ENCODE measurements around the gene EIF3D.

EIF3D gene

DNA sequence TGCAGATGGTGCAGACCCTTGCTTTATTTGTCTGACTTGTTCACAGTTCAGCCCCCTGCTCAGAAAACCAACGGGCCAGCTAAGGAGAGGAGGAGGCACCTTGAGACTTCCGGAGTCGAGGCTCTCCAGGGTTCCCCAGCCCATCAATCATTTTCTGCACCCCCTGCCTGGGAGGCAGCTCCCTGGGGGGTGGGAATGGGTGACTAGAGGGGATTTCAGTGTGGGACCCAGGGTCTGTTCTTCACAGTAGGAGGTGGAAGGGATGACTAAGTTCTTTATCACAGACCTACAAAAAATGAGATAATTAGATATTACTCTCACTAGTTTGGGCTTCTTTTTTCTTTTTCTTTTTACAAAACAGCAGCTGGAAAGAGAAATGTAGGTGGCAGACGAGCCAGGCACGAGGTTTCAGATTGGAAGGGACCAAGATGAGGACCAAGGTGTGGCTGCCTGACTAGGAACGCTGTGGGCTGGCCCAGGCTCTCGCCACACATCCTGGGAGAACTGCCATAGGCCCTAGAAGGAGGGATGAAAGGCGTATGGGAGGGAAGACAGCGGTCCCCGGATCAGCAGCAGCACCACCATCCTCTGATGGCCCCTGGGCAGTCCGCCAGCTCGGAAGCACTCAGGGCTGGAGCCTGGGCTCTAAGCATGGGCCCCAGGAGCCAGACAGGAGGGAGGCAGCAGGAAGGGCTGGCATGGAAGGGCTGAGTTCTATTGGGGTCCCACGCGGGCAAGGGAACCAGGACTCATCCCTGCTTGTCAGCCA, 61.7 kb downstream of the EIF3D start:
- no peaks in the 10 kb centered on the region for H3K4me1 ChIP-seq (ENCODE audit: control insufficient read depth, low read length)
- no peaks in the 10 kb centered on the region for H4K20me1 ChIP-seq (ENCODE audit: control insufficient read depth, insufficient read depth, low read depth, low read length)
- peaks cover 34% of the 10 kb centered on the region for H3K36me3 ChIP-seq (ENCODE audit: control insufficient read depth, low read length)
- no peaks in the 10 kb centered on the region for H3F3A ChIP-seq (ENCODE audit: control insufficient read depth, insufficient read depth)
- no peak overlapping the region for H3K4me2 ChIP-seq (ENCODE audit: low read length)
- no peak overlapping the region for H3K27ac ChIP-seq (ENCODE audit: low read depth, low read length)
- no peaks in the 10 kb centered on the region for H3K27me3 ChIP-seq (ENCODE audit: control insufficient read depth, low read length)
- no peaks in the 10 kb centered on the region for H3K9me2 ChIP-seq (replicated peaks; ENCODE audit: control insufficient read depth, low read length)
- TF ChIP-seq EZH2phosphoT487 (IDR thresholded peaks at IDR 0.05; ENCODE audit: borderline replicate concordance, low read length), result no peak
- TF ChIP-seq, protein P1, sequence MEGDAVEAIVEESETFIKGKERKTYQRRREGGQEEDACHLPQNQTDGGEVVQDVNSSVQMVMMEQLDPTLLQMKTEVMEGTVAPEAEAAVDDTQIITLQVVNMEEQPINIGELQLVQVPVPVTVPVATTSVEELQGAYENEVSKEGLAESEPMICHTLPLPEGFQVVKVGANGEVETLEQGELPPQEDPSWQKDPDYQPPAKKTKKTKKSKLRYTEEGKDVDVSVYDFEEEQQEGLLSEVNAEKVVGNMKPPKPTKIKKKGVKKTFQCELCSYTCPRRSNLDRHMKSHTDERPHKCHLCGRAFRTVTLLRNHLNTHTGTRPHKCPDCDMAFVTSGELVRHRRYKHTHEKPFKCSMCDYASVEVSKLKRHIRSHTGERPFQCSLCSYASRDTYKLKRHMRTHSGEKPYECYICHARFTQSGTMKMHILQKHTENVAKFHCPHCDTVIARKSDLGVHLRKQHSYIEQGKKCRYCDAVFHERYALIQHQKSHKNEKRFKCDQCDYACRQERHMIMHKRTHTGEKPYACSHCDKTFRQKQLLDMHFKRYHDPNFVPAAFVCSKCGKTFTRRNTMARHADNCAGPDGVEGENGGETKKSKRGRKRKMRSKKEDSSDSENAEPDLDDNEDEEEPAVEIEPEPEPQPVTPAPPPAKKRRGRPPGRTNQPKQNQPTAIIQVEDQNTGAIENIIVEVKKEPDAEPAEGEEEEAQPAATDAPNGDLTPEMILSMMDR (IDR thresholded peaks at IDR 0.05; ENCODE audit: low read depth, low read length, poor library complexity, severe bottlenecking), result no peak
- H3K79me2 ChIP-seq (ENCODE audit: control insufficient read depth, low read length), result no peaks in the 10 kb centered on the region
- H3K4me3 ChIP-seq (ENCODE audit: low read length), result no peak overlapping the region
- no peaks in the 10 kb centered on the region for H3K9me3 ChIP-seq (ENCODE audit: control insufficient read depth, insufficient read depth, low read length)

- H3K79me2 ChIP-seq (ENCODE audit: control insufficient read depth, low read length), result no peaks in the 10 kb centered on the region
- H3F3A ChIP-seq (ENCODE audit: control insufficient read depth, insufficient read depth), result no peaks in the 10 kb centered on the region
- peaks cover 28% of the 10 kb centered on the region for H3K36me3 ChIP-seq (ENCODE audit: control insufficient read depth, low read length)
- H3K27me3 ChIP-seq (ENCODE audit: control insufficient read depth, low read length), result no peaks in the 10 kb centered on the region
- no peak overlapping the region for H3K4me3 ChIP-seq (ENCODE audit: low read length)
- no peak overlapping the region for H3K4me2 ChIP-seq (ENCODE audit: low read length)
- no peak overlapping the region for H3K27ac ChIP-seq (ENCODE audit: low read depth, low read length)
- H3K4me1 ChIP-seq (ENCODE audit: control insufficient read depth, low read length), result no peaks in the 10 kb centered on the region
- no peaks in the 10 kb centered on the region for H4K20me1 ChIP-seq (ENCODE audit: control insufficient read depth, insufficient read depth, low read depth, low read length)
- TF ChIP-seq, protein P1 (IDR thresholded peaks at IDR 0.05; ENCODE audit: low read depth, low read length, poor library complexity, severe bottlenecking), result no peak
- TF ChIP-seq EZH2phosphoT487 (IDR thresholded peaks at IDR 0.05; ENCODE audit: borderline replicate concordance, low read length), result no peak
- no peaks in the 10 kb centered on the region for H3K9me2 ChIP-seq (replicated peaks; ENCODE audit: control insufficient read depth, low read length)
- no peaks in the 10 kb centered on the region for H3K9me3 ChIP-seq (ENCODE audit: control insufficient read depth, insufficient read depth, low read length)
Measured at GRCh38 chr22:36466258-36466657, 62.7 kb downstream of the EIF3D start.

DNA sequence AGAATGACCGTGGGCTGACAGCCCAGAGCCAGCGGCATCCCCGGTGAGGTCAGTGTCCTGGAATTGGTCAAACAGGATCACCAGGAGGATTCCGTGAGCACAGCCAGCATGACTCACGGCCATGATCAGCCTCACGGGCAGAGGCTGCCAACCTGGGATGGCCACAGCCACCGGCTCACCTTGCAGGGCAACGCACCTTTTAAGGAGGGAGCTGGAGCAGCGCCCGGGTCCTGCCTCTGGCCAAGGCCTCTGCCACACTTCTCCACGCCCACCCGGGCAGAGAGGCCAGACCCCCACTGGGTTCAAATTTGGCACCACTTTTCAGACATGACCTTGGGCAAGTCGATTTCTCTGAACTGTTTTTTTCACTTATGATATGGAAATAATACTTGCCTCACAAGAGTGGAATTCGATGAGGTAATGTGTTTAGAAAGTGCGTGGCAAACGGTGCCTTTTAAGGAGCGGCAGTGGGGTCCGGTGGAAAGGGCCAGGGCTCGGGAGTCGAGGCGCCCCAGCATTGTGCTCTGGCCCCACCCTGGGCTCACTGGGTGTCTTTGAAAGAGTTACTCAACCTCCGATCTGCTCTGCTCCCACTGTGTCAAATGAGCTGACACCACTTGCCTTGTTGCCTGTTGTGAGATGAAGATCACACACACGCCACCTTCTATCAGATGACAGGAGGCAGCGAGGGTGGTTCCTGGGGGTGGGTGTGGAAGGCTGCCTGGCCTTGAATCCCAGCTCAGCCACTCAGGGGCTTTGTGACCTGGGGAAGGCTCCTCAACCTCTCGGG, 63.5 kb downstream of the EIF3D start:
- H3K27ac ChIP-seq (ENCODE audit: low read depth, low read length), result no peak overlapping the region
- no peaks in the 10 kb centered on the region for H3K79me2 ChIP-seq (ENCODE audit: control insufficient read depth, low read length)
- H4K20me1 ChIP-seq (ENCODE audit: control insufficient read depth, insufficient read depth, low read depth, low read length), result no peaks in the 10 kb centered on the region
- no peaks in the 10 kb centered on the region for H3K27me3 ChIP-seq (ENCODE audit: control insufficient read depth, low read length)
- H3K9me2 ChIP-seq (replicated peaks; ENCODE audit: control insufficient read depth, low read length), result no peaks in the 10 kb centered on the region
- no peaks in the 10 kb centered on the region for H3F3A ChIP-seq (ENCODE audit: control insufficient read depth, insufficient read depth)
- H3K36me3 ChIP-seq (ENCODE audit: control insufficient read depth, low read length), result peaks cover 22% of the 10 kb centered on the region
- no peak for TF ChIP-seq EZH2phosphoT487 (IDR thresholded peaks at IDR 0.05; ENCODE audit: borderline replicate concordance, low read length)
- TF ChIP-seq, protein P1 (IDR thresholded peaks at IDR 0.05; ENCODE audit: low read depth, low read length, poor library complexity, severe bottlenecking), result no peak
- H3K9me3 ChIP-seq (ENCODE audit: control insufficient read depth, insufficient read depth, low read length), result no peaks in the 10 kb centered on the region
- H3K4me1 ChIP-seq (ENCODE audit: control insufficient read depth, low read length), result no peaks in the 10 kb centered on the region
- no peak overlapping the region for H3K4me2 ChIP-seq (ENCODE audit: low read length)
- no peak overlapping the region for H3K4me3 ChIP-seq (ENCODE audit: low read length)
